ENCODE results near the gene GALNT18. TPM values are rescaled to one million over a fixed set of nuclear protein-coding genes. Genes with fewer than 3 reads are reported as not detected.
A peak's percentile ranks its signal among the peaks of the same experiment; 100 is the strongest.

The GALNT18 gene
- total RNA-seq, 6 experiments from 2014 or later: 3.7 to 11.4 (median 7.8) TPM

- no peak overlapping the region for H3K27ac ChIP-seq
- H3K9me3 ChIP-seq: no peaks in the 10 kb centered on the region
- H3K36me3 ChIP-seq: no peaks in the 10 kb centered on the region
- DNase-seq (no peak), ATAC-seq (no peak)
- TF ChIP-seq POLR2A (IDR thresholded peaks at IDR 0.05): no peak
- TF ChIP-seq CTCF (IDR thresholded peaks at IDR 0.05): no peak
- intact Hi-C loops (cut with DNase I): no loop called here
- H3K27me3 ChIP-seq: no peaks in the 10 kb centered on the region
- 83% methylated on average over 6 of the region's 8 CpGs for WGBS (ENCODE audit: insufficient coverage, low coverage, low lambda C conversion rate, missing lambda C conversion rate)
- peaks cover 0 to 14% (median 6%) of the 10 kb centered on the region in 4 donors for H3K4me1 ChIP-seq
- H3K4me3 ChIP-seq: no peak overlapping the region
Measured at GRCh38 chr11:11411401-11411985, 210.3 kb downstream of the GALNT18 start.

GRCh38 chr11:11409901-11410300 lies 211.9 kb downstream of the GALNT18 start:
- peak in 1 of 4 donors; percentile 8 for ATAC-seq
- no peaks in the 10 kb centered on the region for H3K27me3 ChIP-seq

GRCh38 chr11:11409224-11409623 lies 212.6 kb downstream of the GALNT18 start:
- TF ChIP-seq POLR2A (IDR thresholded peaks at IDR 0.05) (no peak), CTCF (IDR thresholded peaks at IDR 0.05) (no peak)
- peak in 1 of 4 donors; percentile 12 for ATAC-seq
- Histone ChIP-seq H3K4me1 (peaks cover 0 to 19% (median 7%) of the 10 kb centered on the region in 4 donors), H3K4me3 (no peak overlapping the region), H3K9me3 (no peaks in the 10 kb centered on the region), H3K36me3 (no peaks in the 10 kb centered on the region), H3K27me3 (no peaks in the 10 kb centered on the region), H3K27ac (no peak overlapping the region)
- no peak for DNase-seq
- WGBS (ENCODE audit: insufficient coverage, low coverage, low lambda C conversion rate, missing lambda C conversion rate): 40% methylated on average over 1 of the region's 6 CpGs
- intact Hi-C loops (cut with DNase I): no loop called here

More at GRCh38 chr11:11409901-11410300, 211.9 kb downstream of the GALNT18 start:
- no peak overlapping the region for H3K27ac ChIP-seq
- WGBS (ENCODE audit: insufficient coverage, low coverage, low lambda C conversion rate, missing lambda C conversion rate): 82% methylated on average over 2 of the region's 3 CpGs
- intact Hi-C loops (cut with DNase I): no loop called here
- no peak overlapping the region for H3K4me3 ChIP-seq
- no peaks in the 10 kb centered on the region for H3K36me3 ChIP-seq
- TF ChIP-seq POLR2A (IDR thresholded peaks at IDR 0.05) (no peak), CTCF (IDR thresholded peaks at IDR 0.05) (no peak)
- H3K9me3 ChIP-seq: no peaks in the 10 kb centered on the region
- no peak for DNase-seq
- peaks cover 0 to 19% (median 7%) of the 10 kb centered on the region in 4 donors for H3K4me1 ChIP-seq

- no peak for TF ChIP-seq POLR2A (IDR thresholded peaks at IDR 0.05)
- no peak for TF ChIP-seq CTCF (IDR thresholded peaks at IDR 0.05)
- H3K36me3 ChIP-seq: no peaks in the 10 kb centered on the region
- WGBS (ENCODE audit: insufficient coverage, low coverage, low lambda C conversion rate, missing lambda C conversion rate): 73% methylated on average over 4 of the region's 11 CpGs
- no peak for DNase-seq
- ATAC-seq: no peak
- H3K4me1 ChIP-seq: peaks cover 0 to 19% (median 7%) of the 10 kb centered on the region in 4 donors
- no peak overlapping the region for H3K27ac ChIP-seq
- intact Hi-C loops (cut with DNase I): no loop called here
- H3K9me3 ChIP-seq: no peaks in the 10 kb centered on the region
- no peaks in the 10 kb centered on the region for H3K27me3 ChIP-seq
- no peak overlapping the region for H3K4me3 ChIP-seq
Measured at GRCh38 chr11:11408436-11409221, 213.2 kb downstream of the GALNT18 start.

Data from right lobe of liver (tissue), 6 donors.